Measurements from ENCODE around the gene ATAD1.

The ATAD1 gene

DNA sequence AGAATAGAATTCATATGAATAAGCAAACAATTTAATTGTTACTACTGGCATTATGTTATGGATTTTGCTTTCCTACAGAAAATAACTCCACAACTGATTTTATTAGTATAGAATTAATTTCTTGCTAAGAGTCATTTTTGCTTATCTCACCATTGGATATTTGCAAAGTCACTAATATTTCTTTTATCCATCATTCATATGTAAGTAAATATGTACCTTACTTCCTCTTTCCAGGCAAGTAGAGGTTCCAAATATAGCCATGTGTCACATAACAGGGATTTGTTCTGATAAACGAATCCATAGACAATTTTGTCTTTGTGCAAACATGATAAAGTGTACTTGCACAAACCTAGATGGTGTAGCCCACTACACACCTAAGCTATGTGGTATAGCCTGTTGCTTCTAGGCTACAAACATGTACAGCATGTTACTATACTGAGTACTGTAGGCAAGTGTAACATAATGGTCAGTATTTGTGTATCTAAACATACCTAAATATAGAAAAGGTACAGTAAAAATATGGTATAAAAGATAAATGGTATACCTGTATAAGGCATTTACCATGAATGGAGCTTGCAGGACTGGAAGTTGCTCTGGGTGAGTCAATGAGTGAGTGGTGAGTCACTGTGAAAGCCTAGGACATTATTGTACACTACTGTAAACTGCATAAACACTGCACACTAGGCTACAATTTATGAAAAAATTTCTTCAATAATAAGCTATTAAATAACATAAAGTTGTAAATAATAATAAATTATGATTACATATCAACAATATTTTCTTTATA, 27.0 kb upstream of the ATAD1 start:
- TF ChIP-seq, protein P1, sequence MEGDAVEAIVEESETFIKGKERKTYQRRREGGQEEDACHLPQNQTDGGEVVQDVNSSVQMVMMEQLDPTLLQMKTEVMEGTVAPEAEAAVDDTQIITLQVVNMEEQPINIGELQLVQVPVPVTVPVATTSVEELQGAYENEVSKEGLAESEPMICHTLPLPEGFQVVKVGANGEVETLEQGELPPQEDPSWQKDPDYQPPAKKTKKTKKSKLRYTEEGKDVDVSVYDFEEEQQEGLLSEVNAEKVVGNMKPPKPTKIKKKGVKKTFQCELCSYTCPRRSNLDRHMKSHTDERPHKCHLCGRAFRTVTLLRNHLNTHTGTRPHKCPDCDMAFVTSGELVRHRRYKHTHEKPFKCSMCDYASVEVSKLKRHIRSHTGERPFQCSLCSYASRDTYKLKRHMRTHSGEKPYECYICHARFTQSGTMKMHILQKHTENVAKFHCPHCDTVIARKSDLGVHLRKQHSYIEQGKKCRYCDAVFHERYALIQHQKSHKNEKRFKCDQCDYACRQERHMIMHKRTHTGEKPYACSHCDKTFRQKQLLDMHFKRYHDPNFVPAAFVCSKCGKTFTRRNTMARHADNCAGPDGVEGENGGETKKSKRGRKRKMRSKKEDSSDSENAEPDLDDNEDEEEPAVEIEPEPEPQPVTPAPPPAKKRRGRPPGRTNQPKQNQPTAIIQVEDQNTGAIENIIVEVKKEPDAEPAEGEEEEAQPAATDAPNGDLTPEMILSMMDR (IDR thresholded peaks at IDR 0.05; ENCODE audit: low read depth, low read length) = no peak
- in situ Hi-C loops (cut with HindIII; ENCODE audit: low sequenced_read_pairs) = no loop called here
- H3K4me3 ChIP-seq (ENCODE audit: low read depth, low read length) = no peak overlapping the region
- DNase-seq (ENCODE audit: low read depth, low spot score) = peak; percentile 73

DNA sequence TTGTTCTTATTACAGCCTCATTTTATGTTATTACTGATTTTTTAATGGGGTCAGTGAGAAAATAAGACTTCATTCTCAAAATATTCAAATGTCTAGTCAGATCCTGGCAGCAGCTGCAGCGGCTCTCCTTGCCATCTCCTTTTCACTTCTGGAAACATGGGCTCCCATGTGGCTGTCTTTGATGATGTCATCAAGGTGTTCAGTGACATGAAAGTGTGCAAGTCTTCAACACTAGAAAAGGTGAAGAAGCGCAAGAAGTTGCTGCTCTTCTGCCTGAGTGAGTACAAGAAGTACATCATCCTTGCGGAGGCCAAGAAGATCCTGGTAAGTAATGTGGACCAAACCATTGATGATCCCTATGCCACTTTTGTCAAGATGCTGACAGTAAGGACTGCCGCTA, 25.7 kb upstream of the ATAD1 start:
- in situ Hi-C loops (cut with HindIII; ENCODE audit: low sequenced_read_pairs) = no loop called here
- TF ChIP-seq, protein P1 (IDR thresholded peaks at IDR 0.05; ENCODE audit: low read depth, low read length) = no peak
- H3K4me3 ChIP-seq (ENCODE audit: low read depth, low read length) = no peak overlapping the region
- DNase-seq (ENCODE audit: low read depth, low spot score) = no peak

DNA sequence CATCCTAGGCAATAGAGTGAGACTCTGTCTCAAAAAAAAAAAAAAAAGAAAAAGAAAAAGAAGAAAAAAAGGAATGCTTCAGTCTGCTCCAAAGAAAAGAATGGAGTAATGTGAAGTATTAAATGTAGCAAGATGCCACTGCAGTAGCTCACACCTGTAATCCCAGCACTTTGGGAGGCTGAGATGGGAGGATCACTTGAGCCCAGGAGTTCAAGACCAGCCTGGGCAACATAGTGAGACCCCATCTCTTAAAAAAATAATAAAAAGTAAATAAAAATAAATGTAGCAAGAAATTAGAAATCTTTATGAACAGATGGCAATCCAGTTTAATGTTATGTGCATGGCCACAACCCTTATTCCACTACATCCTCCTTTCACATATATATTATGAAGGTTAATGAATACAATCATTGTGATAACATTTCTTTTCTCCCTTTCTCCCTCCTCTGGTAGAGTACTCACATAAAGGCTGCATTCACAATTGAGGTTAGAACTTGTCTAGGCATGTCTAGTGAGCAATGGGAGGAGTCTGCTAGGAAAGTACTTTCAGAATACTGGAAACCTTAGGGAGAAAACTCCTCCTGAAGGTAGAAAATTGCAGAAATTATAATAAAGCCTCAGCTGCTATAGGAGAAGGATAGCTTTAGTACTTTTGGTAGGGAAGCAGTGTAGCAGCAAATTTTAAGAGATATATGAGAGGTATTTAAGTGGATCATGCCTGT, 24.9 kb upstream of the ATAD1 start:
- DNase-seq (ENCODE audit: low read depth, low spot score) = peak; percentile 87
- TF ChIP-seq, protein P1 (IDR thresholded peaks at IDR 0.05; ENCODE audit: low read depth, low read length) = no peak
- in situ Hi-C loops (cut with HindIII; ENCODE audit: low sequenced_read_pairs) = no loop called here
- no peak overlapping the region for H3K4me3 ChIP-seq (ENCODE audit: low read depth, low read length)

DNA sequence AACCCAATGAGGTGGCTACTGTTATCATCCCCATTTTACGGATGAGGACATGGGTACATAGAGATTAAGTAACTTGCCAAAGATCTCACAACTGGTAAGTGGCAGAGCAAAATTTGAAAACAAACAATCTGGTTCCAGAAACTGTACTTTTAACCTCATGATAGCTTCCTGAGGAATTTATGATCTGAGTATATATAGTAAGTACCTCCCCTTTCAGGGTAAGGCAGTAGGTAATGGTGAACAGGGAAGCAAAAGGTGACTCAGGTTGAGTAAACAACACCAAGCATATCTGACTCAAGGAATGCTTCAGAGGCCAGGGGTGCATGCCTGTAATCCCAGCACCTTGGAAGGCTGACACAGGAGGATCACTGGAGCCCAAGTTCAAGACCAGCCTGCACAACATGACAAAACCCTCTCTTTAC, 24.2 kb upstream of the ATAD1 start:
- H3K4me3 ChIP-seq (ENCODE audit: low read depth, low read length) = no peak overlapping the region
- DNase-seq (ENCODE audit: low read depth, low spot score) = no peak
- TF ChIP-seq, protein P1 (IDR thresholded peaks at IDR 0.05; ENCODE audit: low read depth, low read length) = no peak
- in situ Hi-C loops (cut with HindIII; ENCODE audit: low sequenced_read_pairs) = no loop called here

DNA sequence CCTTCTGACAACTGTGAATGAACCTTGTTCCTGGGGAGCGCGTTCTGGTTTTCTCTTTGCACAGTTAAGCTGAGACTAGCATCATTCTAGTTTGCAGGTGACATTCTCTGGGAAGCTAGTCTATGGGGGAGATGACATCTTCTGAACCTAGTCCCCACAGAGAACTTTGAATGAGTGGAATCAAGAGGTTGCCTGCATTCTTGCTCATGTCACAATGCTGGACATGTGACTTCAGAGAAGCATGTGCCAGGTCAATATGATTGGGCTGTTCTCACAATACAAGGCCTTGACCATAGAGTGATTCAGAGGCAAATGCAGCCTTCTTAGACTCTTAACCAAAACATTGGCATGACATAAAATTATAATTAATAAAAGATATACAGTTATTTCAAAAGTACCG, 23.2 kb upstream of the ATAD1 start:
- no peak overlapping the region for H3K4me3 ChIP-seq (ENCODE audit: low read depth, low read length)
- DNase-seq (ENCODE audit: low read depth, low spot score) = no peak
- TF ChIP-seq, protein P1 (IDR thresholded peaks at IDR 0.05; ENCODE audit: low read depth, low read length) = no peak
- in situ Hi-C loops (cut with HindIII; ENCODE audit: low sequenced_read_pairs) = no loop called here

DNA sequence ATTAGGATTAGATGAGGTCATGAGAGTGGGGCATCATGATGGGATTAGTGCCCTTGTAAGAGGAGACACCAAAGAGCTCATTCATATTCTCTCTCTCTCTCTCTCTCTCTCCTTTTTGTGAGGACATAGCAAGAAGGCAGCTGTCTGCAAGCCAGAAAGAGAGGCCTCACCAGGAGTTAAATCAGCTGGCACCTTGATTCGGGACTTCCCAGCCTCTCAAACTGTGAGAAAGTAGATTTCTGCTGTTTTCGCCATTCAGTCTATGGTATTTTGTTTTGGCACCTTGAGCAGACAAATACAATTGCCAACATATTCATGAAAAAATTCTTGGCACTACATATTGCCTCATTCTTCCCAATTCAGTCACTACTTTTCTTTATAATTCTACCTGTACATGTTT, 20.6 kb upstream of the ATAD1 start:
- DNase-seq (ENCODE audit: low read depth, low spot score) = no peak
- in situ Hi-C loops (cut with HindIII; ENCODE audit: low sequenced_read_pairs) = no loop called here
- TF ChIP-seq, protein P1 (IDR thresholded peaks at IDR 0.05; ENCODE audit: low read depth, low read length) = no peak
- no peak overlapping the region for H3K4me3 ChIP-seq (ENCODE audit: low read depth, low read length)

All from astrocyte of the spinal cord (primary cell).